GM12892 (cell line): ENCODE results near the gene TSC22D1.

Source experiments
- POLR2A ChIP-seq: IDR thresholded peaks from 2 replicates; pipeline ENCODE4 v1.6.1; 2011; ENCODE audit warnings: low read depth, low read length, control low read depth
- POLR2AphosphoS5 ChIP-seq: IDR thresholded peaks from 2 replicates; pipeline ENCODE4 v1.6.1; 2011; ENCODE audit warnings: low read depth, low read length, control low read depth
- TAF1 ChIP-seq: IDR thresholded peaks from 2 replicates; pipeline ENCODE4 v1.6.1; 2011; ENCODE audit warnings: low read depth, mild to moderate bottlenecking, control low read depth, low read length, borderline replicate concordance

GRCh38 chr13:44537248-44537647, 38.9 kb downstream of the TSC22D1 start:
- no peak for TF ChIP-seq TAF1
- no peak for TF ChIP-seq POLR2AphosphoS5
- no peak for TF ChIP-seq POLR2A
